Upper lobe of right lung (tissue), 1 donor: ENCODE results near the gene STX4. TPM values are rescaled to one million over a fixed set of nuclear protein-coding genes. Genes with fewer than 3 reads are reported as not detected.

Source experiments
- ATAC-seq: fragments of 200-7000 bp; cut with Tn5 transposase; one replicate; pipeline ENCODE4 v1.9.1; 2020; ENCODE audit warnings: mild to moderate bottlenecking, moderate library complexity
- DNase-seq: peaks from one replicate; pipeline ENCODE4 v3.0.0-alpha.2; 2020
- H3K27ac ChIP-seq: fragments of 200-600 bp; one replicate; pipeline ENCODE4 v1.8.0; 2022
- H3K27me3 ChIP-seq: fragments of 200-600 bp; one replicate; pipeline ENCODE4 v1.8.0; 2022; ENCODE audit warnings: mild to moderate bottlenecking
- H3K36me3 ChIP-seq: fragments of 200-600 bp; one replicate; pipeline ENCODE4 v1.8.0; 2022
- H3K4me1 ChIP-seq: fragments of 200-600 bp; one replicate; pipeline ENCODE4 v1.8.0; 2022
- H3K4me3 ChIP-seq: fragments of 200-600 bp; one replicate; pipeline ENCODE4 v1.8.0; 2022; ENCODE audit warnings: mild to moderate bottlenecking
- H3K9me3 ChIP-seq: fragments of 200-600 bp; one replicate; pipeline ENCODE4 v1.8.0; 2022
- intact Hi-C: fragments of 100-400 bp; cut with DNase I; formaldehyde crosslinking; loops from one replicate; pipeline ENCODE4 v1.11.0; 2022
- total RNA-seq: library from RNA; stranded (reverse); fragmentation: NEBNext Ultra II Directional; extraction: Animal tissue kit (Norgen Biotek cat#: 25700); gene quantifications from one replicate; pipeline ENCODE4 v1.2.1, GENCODE V29; 2021
- TF ChIP-seq, protein P1 (sequence below): fragments of 200-600 bp; IDR thresholded peaks from one replicate; pipeline ENCODE4 v1.8.0; 2022; ENCODE audit warnings: antibody characterized with exemption
- donor health status: DM: no; HTN: yes; CAD: no; lungs with severe emphysema.

STX4 gene
- total RNA-seq, 1 donor from 2014 or later = 91.7 TPM

DNA sequence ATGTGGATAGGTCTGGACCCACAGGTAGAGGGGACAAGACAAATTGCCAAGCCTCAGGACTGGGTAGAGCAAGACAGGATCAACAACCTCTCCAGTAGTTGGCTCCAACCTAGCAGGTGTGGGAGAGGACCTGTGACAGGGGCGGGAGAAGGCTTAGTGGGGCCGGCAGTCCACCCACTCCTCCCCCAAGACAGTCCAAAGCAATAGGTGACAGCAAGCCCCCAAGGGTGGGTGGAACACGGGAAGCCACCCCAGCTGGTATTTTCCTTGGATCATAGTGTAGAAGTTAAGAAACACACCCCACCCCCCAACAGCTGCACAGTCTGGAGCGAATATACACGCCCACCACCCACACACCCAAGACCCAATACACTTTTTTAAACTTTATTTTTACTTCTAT, 4.1 kb upstream of the STX4 start:
- Histone ChIP-seq H3K36me3 (no peaks in the 10 kb centered on the region), H3K27ac (no peak overlapping the region), H3K4me1 (peaks cover under 1% of the 10 kb centered on the region), H3K9me3 (no peaks in the 10 kb centered on the region), H3K4me3 (no peak overlapping the region), H3K27me3 (no peaks in the 10 kb centered on the region)
- DNase-seq (no peak), ATAC-seq (no peak)
- intact Hi-C loops = no loop called here
- TF ChIP-seq, protein P1, sequence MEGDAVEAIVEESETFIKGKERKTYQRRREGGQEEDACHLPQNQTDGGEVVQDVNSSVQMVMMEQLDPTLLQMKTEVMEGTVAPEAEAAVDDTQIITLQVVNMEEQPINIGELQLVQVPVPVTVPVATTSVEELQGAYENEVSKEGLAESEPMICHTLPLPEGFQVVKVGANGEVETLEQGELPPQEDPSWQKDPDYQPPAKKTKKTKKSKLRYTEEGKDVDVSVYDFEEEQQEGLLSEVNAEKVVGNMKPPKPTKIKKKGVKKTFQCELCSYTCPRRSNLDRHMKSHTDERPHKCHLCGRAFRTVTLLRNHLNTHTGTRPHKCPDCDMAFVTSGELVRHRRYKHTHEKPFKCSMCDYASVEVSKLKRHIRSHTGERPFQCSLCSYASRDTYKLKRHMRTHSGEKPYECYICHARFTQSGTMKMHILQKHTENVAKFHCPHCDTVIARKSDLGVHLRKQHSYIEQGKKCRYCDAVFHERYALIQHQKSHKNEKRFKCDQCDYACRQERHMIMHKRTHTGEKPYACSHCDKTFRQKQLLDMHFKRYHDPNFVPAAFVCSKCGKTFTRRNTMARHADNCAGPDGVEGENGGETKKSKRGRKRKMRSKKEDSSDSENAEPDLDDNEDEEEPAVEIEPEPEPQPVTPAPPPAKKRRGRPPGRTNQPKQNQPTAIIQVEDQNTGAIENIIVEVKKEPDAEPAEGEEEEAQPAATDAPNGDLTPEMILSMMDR = no peak

GRCh38 chr16:31031276-31031675, 2.1 kb upstream of the STX4 start:
- peaks cover 7% of the 10 kb centered on the region for H3K4me1 ChIP-seq
- TF ChIP-seq, protein P1 = no peak
- H3K9me3 ChIP-seq = no peaks in the 10 kb centered on the region
- no peak overlapping the region for H3K4me3 ChIP-seq
- DNase-seq = no peak
- intact Hi-C loops = no loop called here
- H3K27me3 ChIP-seq = no peaks in the 10 kb centered on the region
- H3K27ac ChIP-seq = no peak overlapping the region
- peaks cover 17% of the 10 kb centered on the region for H3K36me3 ChIP-seq
- ATAC-seq = no peak

DNA sequence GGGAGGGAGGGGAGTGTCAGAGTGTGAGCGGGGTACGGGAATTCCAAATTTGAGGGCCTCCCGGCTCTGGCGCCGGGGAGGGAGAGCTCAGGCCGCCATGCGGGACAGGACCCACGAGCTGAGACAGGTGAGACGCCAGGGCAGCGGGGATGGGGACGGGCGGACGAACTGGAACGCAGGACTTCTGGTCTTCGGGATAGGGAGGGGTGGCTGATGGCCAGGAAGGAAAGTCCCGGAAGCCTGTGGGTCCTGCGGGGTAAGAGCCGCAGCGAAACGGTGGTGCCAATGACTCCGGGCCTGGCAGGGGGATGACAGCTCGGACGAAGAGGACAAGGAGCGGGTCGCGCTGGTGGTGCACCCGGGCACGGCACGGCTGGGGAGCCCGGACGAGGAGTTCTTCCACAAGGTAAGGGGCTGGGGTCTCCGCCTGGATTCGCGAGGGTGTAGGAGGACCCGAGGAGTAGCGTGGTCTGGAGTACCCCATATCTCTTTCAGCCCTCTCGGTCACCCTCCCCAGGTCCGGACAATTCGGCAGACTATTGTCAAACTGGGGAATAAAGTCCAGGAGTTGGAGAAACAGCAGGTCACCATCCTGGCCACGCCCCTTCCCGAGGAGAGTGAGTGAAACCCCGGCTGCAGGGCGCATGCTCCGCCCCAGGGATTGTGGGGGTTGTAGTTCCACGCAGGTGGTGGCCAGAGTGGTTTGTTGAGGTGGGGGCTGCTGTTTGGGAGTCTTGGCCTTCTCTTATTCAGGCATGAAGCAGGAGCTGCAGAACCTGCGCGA, 543 bp downstream of the STX4 start:
- intact Hi-C loops = no loop called here
- H3K9me3 ChIP-seq = no peaks in the 10 kb centered on the region
- peak overlapping the region; percentile 88 for H3K27ac ChIP-seq
- peak; percentile 95 for DNase-seq
- no peaks in the 10 kb centered on the region for H3K27me3 ChIP-seq
- peak; percentile 81 for ATAC-seq
- peak overlapping the region; percentile 94 for H3K4me3 ChIP-seq
- peaks cover 37% of the 10 kb centered on the region for H3K36me3 ChIP-seq
- TF ChIP-seq, protein P1 = no peak
- peaks cover 7% of the 10 kb centered on the region for H3K4me1 ChIP-seq

GRCh38 chr16:31036691-31037090, 3.3 kb downstream of the STX4 start:
- intact Hi-C loops = no loop called here
- peaks cover 7% of the 10 kb centered on the region for H3K4me1 ChIP-seq
- TF ChIP-seq, protein P1 = no peak
- H3K36me3 ChIP-seq = peaks cover 59% of the 10 kb centered on the region
- H3K27ac ChIP-seq = no peak overlapping the region
- ATAC-seq (no peak), DNase-seq (no peak)
- H3K4me3 ChIP-seq = no peak overlapping the region
- H3K9me3 ChIP-seq = no peaks in the 10 kb centered on the region
- H3K27me3 ChIP-seq = no peaks in the 10 kb centered on the region

GRCh38 chr16:31038993-31039392, 5.6 kb downstream of the STX4 start:
- DNase-seq (no peak), ATAC-seq (no peak)
- intact Hi-C loops = no loop called here
- H3K27ac ChIP-seq = no peak overlapping the region
- TF ChIP-seq, protein P1 = no peak
- no peaks in the 10 kb centered on the region for H3K27me3 ChIP-seq
- H3K9me3 ChIP-seq = no peaks in the 10 kb centered on the region
- peaks cover 7% of the 10 kb centered on the region for H3K4me1 ChIP-seq
- no peak overlapping the region for H3K4me3 ChIP-seq
- peaks cover 73% of the 10 kb centered on the region for H3K36me3 ChIP-seq

DNA sequence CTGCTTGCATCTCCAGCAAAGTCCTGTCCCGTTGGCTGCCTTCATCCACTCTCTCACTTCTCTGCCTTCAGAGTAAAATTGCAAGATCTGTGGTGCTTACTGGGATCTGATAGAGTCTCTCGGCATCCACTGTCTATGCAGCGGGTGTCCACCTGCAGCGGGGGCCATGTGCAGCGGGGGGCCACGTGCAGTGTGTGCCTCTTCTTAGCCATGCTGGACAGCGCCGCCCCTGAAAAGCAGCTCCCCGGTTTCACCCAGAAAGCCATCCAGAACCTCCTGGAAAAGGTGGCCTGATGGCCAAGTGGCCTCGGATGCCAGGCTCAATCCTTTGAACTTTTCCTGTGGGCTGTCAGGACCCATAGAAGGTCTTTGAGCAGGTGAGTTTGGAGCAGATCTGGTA, 9.5 kb downstream of the STX4 start:
- DNase-seq (no peak), ATAC-seq (no peak)
- intact Hi-C loops = no loop called here
- Histone ChIP-seq H3K4me1 (no peaks in the 10 kb centered on the region), H3K27me3 (no peaks in the 10 kb centered on the region), H3K4me3 (no peak overlapping the region), H3K9me3 (no peaks in the 10 kb centered on the region), H3K36me3 (peaks cover 46% of the 10 kb centered on the region), H3K27ac (no peak overlapping the region)
- TF ChIP-seq, protein P1 = no peak
